ENCODE measurements around the gene SLC8A2. TPM values are rescaled to one million over a fixed set of nuclear protein-coding genes. Genes with fewer than 3 reads are reported as not detected.

SLC8A2 gene
- total and polyA plus RNA-seq, 2 donors (not counting 1 experiment from before 2014, with no cell fraction given) = 0.07 TPM; not detected in 1

- H3K27me3 Mint-ChIP-seq = peaks cover 40% of the 10 kb centered on the region
- no peaks in the 10 kb centered on the region for H4K20me1 ChIP-seq (ENCODE audit: control insufficient read depth, insufficient read depth, low read length, poor library complexity, severe bottlenecking)
- POLR2A ChIA-PET = no interaction called here
Measured at GRCh38 chr19:47398707-47399597, 72.7 kb downstream of the SLC8A2 start.

More at GRCh38 chr19:47398707-47399597, 72.7 kb downstream of the SLC8A2 start:
- no peak for ATAC-seq (ENCODE audit: low read depth)
- 79% methylated on average over 20 of the region's 24 CpGs for WGBS (ENCODE audit: insufficient coverage)
- Histone ChIP-seq H3K36me3 (replicated peaks in 1 of 2; ENCODE audit: control extremely low read depth in 1 of 2, control insufficient read depth in 1 of 2, extremely low read depth in 1 of 2, insufficient read depth in 2 of 2, low read length in 1 of 2) (no peaks in the 10 kb centered on the region), H3K4me1 (ENCODE audit: control insufficient read depth in 2 of 2, insufficient read depth in 2 of 2, low read length in 2 of 2) (no peaks in the 10 kb centered on the region), H3K4me3 (ENCODE audit: control extremely low read depth in 1 of 5, extremely low read depth in 1 of 5, insufficient read depth in 1 of 5, low read depth in 2 of 5, low read length in 4 of 5) (no peak overlapping the region), H3K27me3 (replicated peaks in 1 of 4; ENCODE audit: control extremely low read depth in 1 of 4, control insufficient read depth in 3 of 4, insufficient read depth in 4 of 4, low read length in 3 of 4) (no peaks in the 10 kb centered on the region), H3K4me2 (replicated peaks; ENCODE audit: low read depth, low read length, poor library complexity, severe bottlenecking) (no peak overlapping the region), H3K9ac (ENCODE audit: low read length) (no peak overlapping the region), H3K9me3 (ENCODE audit: control extremely low read depth in 1 of 3, control insufficient read depth in 2 of 3, insufficient read depth in 1 of 3, low read length in 2 of 3) (peaks cover 0 to under 1% (median 0%) of the 10 kb centered on the region in 3 donors), H2AFZ (ENCODE audit: insufficient read depth, low read depth, low read length, poor library complexity, severe bottlenecking) (no peak overlapping the region), H3K27ac (ENCODE audit: low read length in 2 of 2) (no peak overlapping the region), H3K79me2 (ENCODE audit: control insufficient read depth, insufficient read depth, low read length) (no peaks in the 10 kb centered on the region)
- TF ChIP-seq CTCF (IDR thresholded peaks at IDR 0.05) (no peak), EZH2 (IDR thresholded peaks at IDR 0.05; ENCODE audit: borderline replicate concordance, insufficient read depth, low read depth, low read length, poor library complexity, severe bottlenecking) (no peak)
- no peaks in the 10 kb centered on the region for H3K4me1 Mint-ChIP-seq
- no peaks in the 10 kb centered on the region for H3K9me3 Mint-ChIP-seq (ENCODE audit: insufficient read depth)
- no peak overlapping the region for H3K27ac Mint-ChIP-seq
- intact Hi-C loops (cut with micrococcal nuclease) = no loop called here
- CTCF ChIA-PET = no interaction called here
- DNase-seq = no peak
- no peak overlapping the region for H3K4me3 Mint-ChIP-seq
